Right atrium auricular region (tissue), 2 donors: ENCODE data around the gene NDUFAF2. TPM values are rescaled to one million over a fixed set of nuclear protein-coding genes. Genes with fewer than 3 reads are reported as not detected.
"Not testable (repeated sequence)": the region's sequence is repeated elsewhere in the genome, so short reads cannot be mapped to it uniquely, and the experiment has no call there.

Experiments used
- DNase-seq: peaks from one replicate; pipeline ENCODE4 v3.0.0-alpha.2; 2019; ENCODE audit warnings: low spot score
- H3K27ac ChIP-seq, 2 donors: fragments of 200-600 bp; sonication (generic); 1 replicate in 1 of 2; 2 replicates in 1 of 2; pipeline ENCODE4 v1.5.1; 2016 to 2019
- H3K27me3 ChIP-seq, 2 donors: fragments of 200-600 bp; sonication (generic); one replicate each; pipeline versions ENCODE4 v1.5.1 to v1.6.0; 2017 to 2019
- H3K36me3 ChIP-seq: fragments of 200-600 bp; sonication (generic); one replicate; pipeline ENCODE4 v1.5.1; 2016
- H3K4me1 ChIP-seq, 2 donors: fragments of 200-600 bp; sonication (generic); one replicate each; pipeline versions ENCODE4 v1.5.1 to v1.6.0; 2017 to 2019
- H3K4me3 ChIP-seq, 2 donors: fragments of 200-600 bp; sonication (generic); 1 replicate in 1 of 2; 2 replicates in 1 of 2; pipeline ENCODE4 v1.5.1; 2017 to 2019; ENCODE audit warnings: mild to moderate bottlenecking in 1 of 2, moderate library complexity in 1 of 2
- H3K9me3 ChIP-seq, 2 donors: fragments of 200-600 bp; sonication (generic); one replicate each; pipeline ENCODE4 v1.5.1; 2019
- CTCF ChIP-seq, 2 donors: fragments of 200-600 bp; sonication (generic); IDR thresholded peaks; one replicate each; pipeline ENCODE4 v1.5.1; 2019; ENCODE audit warnings: antibody characterized with exemption in 2 of 2
- total RNA-seq, 2 donors: library from RNA; depleted of rRNA; stranded (reverse); fragments of >200 nt; gene quantifications; one replicate each; pipeline ENCODE4 v1.1.0, GENCODE V29; 2016

The NDUFAF2 gene
- total RNA-seq, 2 donors from 2014 or later: 23.7 to 28.9 TPM

GRCh38 chr5:60972231-60972630, 27.2 kb downstream of the NDUFAF2 start:
- no peak for TF ChIP-seq CTCF (IDR thresholded peaks at IDR 0.05)
- no peak for DNase-seq
- no peaks in the 10 kb centered on the region for H3K27me3 ChIP-seq
- no peak overlapping the region for H3K4me3 ChIP-seq
- no peaks in the 10 kb centered on the region for H3K4me1 ChIP-seq
- H3K9me3 ChIP-seq: peaks cover 0 to 23% of the 10 kb centered on the region in 2 donors
- no peaks in the 10 kb centered on the region for H3K36me3 ChIP-seq
- no peak overlapping the region for H3K27ac ChIP-seq

GRCh38 chr5:60977956-60978737, 33.1 kb downstream of the NDUFAF2 start:
- Histone ChIP-seq H3K9me3 (no peaks in the 10 kb centered on the region), H3K4me1 (peaks cover 0 to 12% of the 10 kb centered on the region in 2 donors), H3K27me3 (no peaks in the 10 kb centered on the region), H3K27ac (no peak overlapping the region), H3K36me3 (no peaks in the 10 kb centered on the region), H3K4me3 (no peak overlapping the region)
- DNase-seq: no peak
- no peak for TF ChIP-seq CTCF (IDR thresholded peaks at IDR 0.05)

- no peak for TF ChIP-seq CTCF (IDR thresholded peaks at IDR 0.05)
- Histone ChIP-seq H3K4me3 (no peak overlapping the region), H3K9me3 (no peaks in the 10 kb centered on the region), H3K27ac (no peak overlapping the region), H3K4me1 (peaks cover 0 to 12% of the 10 kb centered on the region in 2 donors), H3K36me3 (no peaks in the 10 kb centered on the region), H3K27me3 (no peaks in the 10 kb centered on the region)
- DNase-seq: no peak
These were observed 34.0 kb downstream of the NDUFAF2 start for GRCh38 chr5:60978968-60979367.

- Histone ChIP-seq H3K9me3 (no peaks in the 10 kb centered on the region), H3K4me1 (peaks cover 0 to 12% of the 10 kb centered on the region in 2 donors), H3K36me3 (no peaks in the 10 kb centered on the region), H3K4me3 (no peak overlapping the region), H3K27me3 (no peaks in the 10 kb centered on the region), H3K27ac (no peak overlapping the region)
- no peak for TF ChIP-seq CTCF (IDR thresholded peaks at IDR 0.05)
- DNase-seq: no peak
These were observed 35.5 kb downstream of the NDUFAF2 start for GRCh38 chr5:60980511-60980910.

- H3K27me3 ChIP-seq, H3K9me3 ChIP-seq, H3K27ac ChIP-seq, H3K36me3 ChIP-seq, H3K4me3 ChIP-seq, DNase-seq: not testable (repeated sequence)
- H3K4me1 ChIP-seq: peaks cover 0 to 12% of the 10 kb centered on the region in 2 donors
These were observed 37.1 kb downstream of the NDUFAF2 start for GRCh38 chr5:60982127-60982526.

GRCh38 chr5:60989790-60990189, 44.8 kb downstream of the NDUFAF2 start:
- DNase-seq: no peak
- H3K36me3 ChIP-seq: no peaks in the 10 kb centered on the region
- no peaks in the 10 kb centered on the region for H3K9me3 ChIP-seq
- H3K4me3 ChIP-seq: no peak overlapping the region
- H3K27ac ChIP-seq: no peak overlapping the region
- TF ChIP-seq CTCF (IDR thresholded peaks at IDR 0.05): no peak
- H3K27me3 ChIP-seq: no peaks in the 10 kb centered on the region
- H3K4me1 ChIP-seq: peaks cover 0 to 9% of the 10 kb centered on the region in 2 donors
